Loucy (cell line): ENCODE data around the gene CEBPA.

ENCODE experiments used
- EZH2phosphoT487 ChIP-seq: fragments of 200-600 bp; IDR thresholded peaks from 2 replicates; pipeline ENCODE4 v1.6.1; 2018; ENCODE audit warnings: antibody characterized with exemption, mild to moderate bottlenecking, moderate library complexity, borderline replicate concordance
- TF ChIP-seq, protein P1 (sequence below): fragments of 200-600 bp; sonication (generic); conservative IDR thresholded peaks from 2 replicates; pipeline ENCODE4 v1.5.1; 2014; ENCODE audit warnings: mild to moderate bottlenecking, antibody characterized with exemption, low read length

DNA sequence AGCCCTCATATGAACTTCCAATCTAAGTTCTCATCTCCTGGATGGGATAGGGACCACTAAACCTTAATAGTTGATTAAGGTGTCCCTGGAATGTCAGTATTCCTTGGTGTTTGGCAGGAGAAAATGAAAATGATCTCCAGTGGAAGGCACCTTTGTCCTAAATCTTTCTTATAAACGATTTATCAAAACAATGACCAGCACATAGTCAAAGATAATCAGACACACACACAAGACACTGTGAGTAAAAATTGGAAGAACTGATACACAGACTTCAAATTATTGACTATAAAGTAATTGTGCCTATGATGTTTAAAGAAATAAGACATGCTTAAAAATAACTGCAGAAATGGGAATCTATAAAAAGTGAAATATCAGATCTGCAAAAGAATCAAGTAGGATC is 13.7 kb downstream of the CEBPA start:
- TF ChIP-seq, protein P1, sequence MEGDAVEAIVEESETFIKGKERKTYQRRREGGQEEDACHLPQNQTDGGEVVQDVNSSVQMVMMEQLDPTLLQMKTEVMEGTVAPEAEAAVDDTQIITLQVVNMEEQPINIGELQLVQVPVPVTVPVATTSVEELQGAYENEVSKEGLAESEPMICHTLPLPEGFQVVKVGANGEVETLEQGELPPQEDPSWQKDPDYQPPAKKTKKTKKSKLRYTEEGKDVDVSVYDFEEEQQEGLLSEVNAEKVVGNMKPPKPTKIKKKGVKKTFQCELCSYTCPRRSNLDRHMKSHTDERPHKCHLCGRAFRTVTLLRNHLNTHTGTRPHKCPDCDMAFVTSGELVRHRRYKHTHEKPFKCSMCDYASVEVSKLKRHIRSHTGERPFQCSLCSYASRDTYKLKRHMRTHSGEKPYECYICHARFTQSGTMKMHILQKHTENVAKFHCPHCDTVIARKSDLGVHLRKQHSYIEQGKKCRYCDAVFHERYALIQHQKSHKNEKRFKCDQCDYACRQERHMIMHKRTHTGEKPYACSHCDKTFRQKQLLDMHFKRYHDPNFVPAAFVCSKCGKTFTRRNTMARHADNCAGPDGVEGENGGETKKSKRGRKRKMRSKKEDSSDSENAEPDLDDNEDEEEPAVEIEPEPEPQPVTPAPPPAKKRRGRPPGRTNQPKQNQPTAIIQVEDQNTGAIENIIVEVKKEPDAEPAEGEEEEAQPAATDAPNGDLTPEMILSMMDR: no peak
- TF ChIP-seq EZH2phosphoT487: no peak
